PC-9 (cell line): ENCODE measurements around the gene GPATCH1.

Experiments used
- CTCF ChIP-seq: fragments of 200-600 bp; sonication (generic); conservative IDR thresholded peaks from 2 replicates; pipeline ENCODE4 v1.6.1; 2017; ENCODE audit warnings: mixed run types, antibody characterized with exemption, mild to moderate bottlenecking, moderate library complexity
- EZH2 ChIP-seq: fragments of 200-600 bp; sonication (generic); IDR thresholded peaks from 2 replicates; pipeline ENCODE4 v1.8.0; 2017; ENCODE audit warnings: antibody characterized with exemption, low read depth

- TF ChIP-seq CTCF (no peak), EZH2 (no peak)
Measured at GRCh38 chr19:33158365-33158764, 77.4 kb downstream of the GPATCH1 start.
